Neural crest cell (in vitro differentiated cells): ENCODE measurements around the gene OGDH. TPM values are rescaled to one million over a fixed set of nuclear protein-coding genes. Genes with fewer than 3 reads are reported as not detected.

ENCODE experiments used
- DNase-seq: peaks from one replicate; pipeline ENCODE4 v3.0.0; 2021; ENCODE audit warnings: low read depth, mixed read lengths, low spot score
- H3K27ac Mint-ChIP-seq: one replicate; pipeline ENCODE4 v1.8.0; 2021; ENCODE audit warnings: mild to moderate bottlenecking, mixed read lengths; ENCODE audit not compliant: unreplicated experiment
- H3K27me3 Mint-ChIP-seq: 2 replicates; pipeline ENCODE4 v1.8.0; 2021; ENCODE audit warnings: low read depth, mild to moderate bottlenecking, mixed read lengths
- H3K36me3 Mint-ChIP-seq: 2 replicates; pipeline ENCODE4 v1.8.0; 2021; ENCODE audit warnings: low read depth, mild to moderate bottlenecking, mixed read lengths
- H3K4me1 Mint-ChIP-seq: 2 replicates; pipeline ENCODE4 v1.8.0; 2021; ENCODE audit warnings: mixed read lengths
- H3K4me3 Mint-ChIP-seq: one replicate; pipeline ENCODE4 v1.8.0; 2021; ENCODE audit warnings: mild to moderate bottlenecking, mixed read lengths
- H3K9me3 Mint-ChIP-seq: 2 replicates; pipeline ENCODE4 v1.8.0; 2021; ENCODE audit warnings: mixed read lengths
- total RNA-seq: library from RNA; stranded (reverse); gene quantifications from 2 replicates; pipeline ENCODE4 v1.2.1, GENCODE V29; 2021
- TF ChIP-seq, protein P1 (sequence below): fragments of 200-600 bp; sonication (generic); conservative IDR thresholded peaks from 2 replicates; pipeline ENCODE4 v1.5.0; 2021; ENCODE audit warnings: antibody characterized with exemption, mild to moderate bottlenecking

The OGDH gene
- total RNA-seq, 1 donor from 2014 or later = 116 TPM

DNA sequence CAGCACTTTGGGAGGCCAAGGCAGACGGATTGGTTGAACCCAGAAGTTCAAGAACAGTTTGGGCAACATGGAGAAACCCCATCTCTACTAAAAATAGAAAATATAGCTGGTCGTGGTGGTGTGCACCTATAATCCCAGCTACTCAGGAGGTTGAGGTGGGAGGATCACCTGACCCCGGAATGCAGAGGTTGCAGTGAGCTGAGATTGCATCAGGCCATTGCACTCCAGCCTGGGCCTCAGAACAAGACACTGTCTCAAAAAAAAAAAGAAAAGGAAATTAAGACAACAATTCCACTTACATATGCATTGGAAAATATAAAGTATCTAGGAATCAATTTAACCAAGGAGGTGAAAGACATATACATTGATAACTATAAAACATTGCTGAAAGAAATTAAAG, 7.2 kb upstream of the OGDH start:
- Mint-ChIP-seq H3K4me3 (no peak overlapping the region), H3K27ac (no peak overlapping the region), H3K27me3 (peaks cover 41% of the 10 kb centered on the region), H3K9me3 (no peaks in the 10 kb centered on the region), H3K4me1 (no peaks in the 10 kb centered on the region), H3K36me3 (no peaks in the 10 kb centered on the region)
- TF ChIP-seq, protein P1, sequence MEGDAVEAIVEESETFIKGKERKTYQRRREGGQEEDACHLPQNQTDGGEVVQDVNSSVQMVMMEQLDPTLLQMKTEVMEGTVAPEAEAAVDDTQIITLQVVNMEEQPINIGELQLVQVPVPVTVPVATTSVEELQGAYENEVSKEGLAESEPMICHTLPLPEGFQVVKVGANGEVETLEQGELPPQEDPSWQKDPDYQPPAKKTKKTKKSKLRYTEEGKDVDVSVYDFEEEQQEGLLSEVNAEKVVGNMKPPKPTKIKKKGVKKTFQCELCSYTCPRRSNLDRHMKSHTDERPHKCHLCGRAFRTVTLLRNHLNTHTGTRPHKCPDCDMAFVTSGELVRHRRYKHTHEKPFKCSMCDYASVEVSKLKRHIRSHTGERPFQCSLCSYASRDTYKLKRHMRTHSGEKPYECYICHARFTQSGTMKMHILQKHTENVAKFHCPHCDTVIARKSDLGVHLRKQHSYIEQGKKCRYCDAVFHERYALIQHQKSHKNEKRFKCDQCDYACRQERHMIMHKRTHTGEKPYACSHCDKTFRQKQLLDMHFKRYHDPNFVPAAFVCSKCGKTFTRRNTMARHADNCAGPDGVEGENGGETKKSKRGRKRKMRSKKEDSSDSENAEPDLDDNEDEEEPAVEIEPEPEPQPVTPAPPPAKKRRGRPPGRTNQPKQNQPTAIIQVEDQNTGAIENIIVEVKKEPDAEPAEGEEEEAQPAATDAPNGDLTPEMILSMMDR = no peak
- no peak for DNase-seq

DNA sequence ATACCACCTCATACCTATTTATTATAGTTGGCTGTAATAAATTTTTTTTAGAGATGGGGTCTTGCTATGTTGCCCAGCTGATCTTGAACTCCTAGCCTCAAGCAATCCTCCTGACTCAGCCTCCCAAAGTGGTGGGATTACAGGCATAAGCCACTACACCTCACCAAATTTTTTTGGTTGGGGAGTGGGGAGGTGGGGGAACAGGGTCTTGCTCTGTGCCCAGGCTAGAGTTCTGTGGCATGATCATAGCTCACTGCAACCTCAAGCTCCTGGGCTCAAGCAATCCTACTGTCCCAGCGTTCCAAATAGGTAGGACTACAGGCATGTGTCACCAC, 3.9 kb upstream of the OGDH start:
- H3K4me3 Mint-ChIP-seq = no peak overlapping the region
- TF ChIP-seq, protein P1 = no peak
- DNase-seq = no peak
- peaks cover 43% of the 10 kb centered on the region for H3K27me3 Mint-ChIP-seq
- H3K9me3 Mint-ChIP-seq = peaks cover 2% of the 10 kb centered on the region
- H3K4me1 Mint-ChIP-seq = peaks cover 15% of the 10 kb centered on the region
- H3K27ac Mint-ChIP-seq = no peak overlapping the region
- peaks cover 3% of the 10 kb centered on the region for H3K36me3 Mint-ChIP-seq

DNA sequence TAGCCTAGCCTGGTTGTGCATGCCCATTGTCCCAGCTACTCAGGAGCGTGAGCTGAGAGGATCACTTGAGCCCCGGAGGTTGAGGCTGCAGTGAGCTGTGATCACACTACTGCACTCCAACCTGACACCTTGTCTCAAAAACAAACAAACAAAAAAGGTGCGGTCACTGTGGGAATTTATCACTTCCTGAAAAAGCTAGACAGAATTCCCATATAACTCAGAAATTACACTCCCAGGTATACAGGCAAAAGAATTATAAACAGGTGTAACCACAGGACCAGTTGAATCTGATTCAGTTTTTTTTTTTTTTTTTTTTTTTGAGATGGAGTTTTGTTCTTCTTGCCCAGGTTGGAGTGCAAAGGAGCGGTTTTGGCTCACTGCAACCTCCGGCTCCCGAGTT, 3.2 kb upstream of the OGDH start:
- TF ChIP-seq, protein P1 = no peak
- peaks cover 2% of the 10 kb centered on the region for H3K9me3 Mint-ChIP-seq
- no peak overlapping the region for H3K27ac Mint-ChIP-seq
- DNase-seq = no peak
- peaks cover 16% of the 10 kb centered on the region for H3K4me1 Mint-ChIP-seq
- peaks cover 3% of the 10 kb centered on the region for H3K36me3 Mint-ChIP-seq
- H3K4me3 Mint-ChIP-seq = no peak overlapping the region
- H3K27me3 Mint-ChIP-seq = peaks cover 43% of the 10 kb centered on the region

DNA sequence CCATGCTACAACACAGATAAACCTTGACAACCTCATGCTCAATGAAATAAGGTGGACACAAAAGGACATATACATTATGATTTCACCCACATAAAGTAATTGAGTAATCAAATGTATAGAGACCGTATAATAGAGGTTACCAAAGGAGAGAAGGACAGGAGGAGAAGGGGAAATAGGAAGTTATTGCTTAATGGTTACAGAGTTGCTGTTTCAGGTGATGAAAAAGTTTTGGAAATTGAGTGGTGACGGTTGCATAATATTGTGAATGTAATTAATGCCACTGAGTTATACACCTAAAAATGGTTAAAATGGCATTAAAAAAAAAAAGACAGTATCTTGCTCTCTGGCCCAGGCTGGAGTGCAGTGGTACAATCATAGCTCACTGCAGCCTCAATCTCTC, 1.5 kb upstream of the OGDH start:
- Mint-ChIP-seq H3K27me3 (peaks cover 36% of the 10 kb centered on the region), H3K36me3 (peaks cover 3% of the 10 kb centered on the region), H3K9me3 (peaks cover 2% of the 10 kb centered on the region), H3K4me3 (peak overlapping the region; percentile 67), H3K27ac (no peak overlapping the region), H3K4me1 (peaks cover 21% of the 10 kb centered on the region)
- no peak for DNase-seq
- TF ChIP-seq, protein P1 = no peak

DNA sequence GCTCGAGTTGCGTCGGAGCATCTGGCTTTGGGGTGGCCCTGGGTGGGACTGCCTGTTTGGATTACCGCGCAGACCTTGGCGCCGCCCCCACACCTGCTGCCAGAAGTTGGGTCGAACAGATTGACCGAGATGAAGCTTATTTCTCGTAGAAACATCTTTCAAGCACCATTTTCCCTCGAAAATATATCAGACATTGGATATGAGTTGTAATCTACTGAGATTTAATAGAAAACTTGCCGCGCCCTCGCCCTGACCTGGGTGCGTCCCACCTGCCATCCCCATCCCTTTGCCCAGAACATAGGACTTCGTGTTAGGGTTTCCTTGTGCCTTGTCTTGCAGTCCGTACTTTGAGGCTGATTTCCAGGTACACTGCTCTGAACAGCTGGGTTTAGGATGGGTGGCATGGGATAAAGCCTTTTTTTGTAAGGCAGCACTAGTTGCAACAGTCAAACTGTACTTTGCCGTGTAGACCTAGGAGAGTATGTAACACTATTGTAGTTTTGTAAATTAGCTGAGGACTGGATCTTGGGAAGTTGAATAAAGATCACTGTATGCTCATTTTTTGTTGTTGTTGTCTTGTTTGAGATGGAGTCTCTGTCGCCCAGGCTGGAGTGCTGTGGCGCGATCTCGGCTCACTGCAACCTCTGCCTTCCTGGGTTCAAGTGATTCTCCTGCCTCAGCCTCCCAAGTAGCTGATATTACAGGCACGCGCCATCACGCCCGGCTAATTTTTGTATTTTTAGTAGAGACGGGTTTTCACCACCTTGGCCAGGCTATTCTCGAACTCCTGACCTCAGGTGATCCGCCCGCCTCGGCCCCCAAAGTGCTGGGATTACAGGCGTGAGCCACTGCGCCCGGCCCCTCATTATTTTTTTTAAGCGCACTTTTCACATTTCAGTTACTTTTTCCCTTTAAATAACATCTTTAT, 978 bp downstream of the OGDH start:
- Mint-ChIP-seq H3K9me3 (peaks cover 2% of the 10 kb centered on the region), H3K4me3 (peak overlapping the region; percentile 99), H3K27ac (peak overlapping the region; percentile 100), H3K27me3 (peaks cover 16% of the 10 kb centered on the region), H3K4me1 (peaks cover 27% of the 10 kb centered on the region), H3K36me3 (peaks cover 3% of the 10 kb centered on the region)
- DNase-seq = no peak
- TF ChIP-seq, protein P1 = no peak
